GM18505 (cell line): ENCODE measurements around the gene ENTREP1.

Experiments
- ATAC-seq: cut with Tn5 transposase; IDR thresholded peaks from one replicate; pipeline ENCODE4 v1.9.1; 2021; ENCODE audit not compliant: unreplicated experiment
- POLR2A ChIP-seq: IDR thresholded peaks from 4 replicates; pipeline ENCODE4 v1.6.1; 2011; ENCODE audit warnings: borderline replicate concordance; ENCODE audit not compliant: insufficient read depth, insufficient read length; ENCODE audit errors: extremely low read depth

Gene ENTREP1

GRCh38 chr9:69364510-69365150 is 39.6 kb downstream of the ENTREP1 start:
- TF ChIP-seq POLR2A, result no peak
- ATAC-seq, result no peak

DNA sequence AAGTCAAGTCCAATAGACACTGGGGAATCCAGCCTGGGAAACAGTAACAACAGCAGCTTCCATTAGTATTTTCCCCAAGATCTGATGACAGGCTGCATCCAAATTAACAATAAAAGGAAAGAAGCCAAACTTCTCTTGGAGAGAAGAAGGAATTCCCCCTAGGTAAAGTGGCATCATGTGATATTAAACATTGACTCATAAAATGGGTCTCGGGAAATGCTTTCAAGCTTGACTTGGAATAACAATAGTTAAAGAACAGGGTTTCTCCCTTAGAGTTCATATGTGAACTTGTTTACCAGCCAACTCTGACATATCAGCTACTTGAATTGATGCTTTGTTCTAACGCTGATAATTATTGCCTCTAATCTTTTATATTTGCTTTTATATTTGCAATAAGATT is 45.4 kb downstream of the ENTREP1 start:
- ATAC-seq, result no peak
- no peak for TF ChIP-seq POLR2A

GRCh38 chr9:69371001-69371400 is 46.0 kb downstream of the ENTREP1 start:
- TF ChIP-seq POLR2A, result no peak
- ATAC-seq, result no peak

DNA sequence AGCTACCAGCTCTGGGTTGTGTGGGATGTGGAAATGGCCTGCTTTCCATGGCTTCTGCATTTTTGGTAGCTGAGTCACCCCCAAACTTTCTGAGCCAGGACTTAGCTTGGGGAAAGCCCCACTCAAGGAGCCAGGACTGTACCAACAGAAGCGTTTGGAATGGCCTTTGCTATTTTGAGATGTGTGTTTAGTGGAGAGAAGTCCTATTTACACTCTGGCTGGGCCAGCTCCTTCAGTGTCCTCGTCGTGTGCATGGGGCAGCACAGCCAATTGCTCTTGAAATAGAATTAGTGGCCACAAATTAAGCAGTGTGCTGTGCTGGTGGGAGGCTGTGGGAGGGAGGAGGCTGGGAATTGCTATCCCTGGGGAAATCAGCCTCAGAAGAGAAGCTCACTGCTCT is 51.6 kb downstream of the ENTREP1 start:
- no peak for ATAC-seq
- no peak for TF ChIP-seq POLR2A

DNA sequence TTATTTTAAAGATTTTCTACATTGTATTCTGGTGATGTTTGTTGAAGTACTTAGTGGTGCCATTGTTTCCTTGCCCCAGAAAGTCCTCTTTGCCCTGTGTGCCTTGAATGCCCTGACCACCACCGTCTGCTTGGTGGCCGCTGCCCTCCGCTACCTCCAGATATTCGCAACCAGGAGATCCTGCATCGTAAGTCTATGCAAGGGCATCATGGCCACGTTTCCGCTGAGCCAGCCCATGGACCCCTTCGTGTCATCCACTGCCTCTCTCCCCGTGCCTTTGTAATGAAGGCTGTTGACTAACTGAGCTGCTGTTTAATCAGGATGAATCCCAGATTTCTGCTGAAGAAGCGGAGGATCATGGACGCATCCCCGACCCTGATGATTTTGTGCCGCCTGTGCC is 52.3 kb downstream of the ENTREP1 start:
- TF ChIP-seq POLR2A, result no peak
- no peak for ATAC-seq

DNA sequence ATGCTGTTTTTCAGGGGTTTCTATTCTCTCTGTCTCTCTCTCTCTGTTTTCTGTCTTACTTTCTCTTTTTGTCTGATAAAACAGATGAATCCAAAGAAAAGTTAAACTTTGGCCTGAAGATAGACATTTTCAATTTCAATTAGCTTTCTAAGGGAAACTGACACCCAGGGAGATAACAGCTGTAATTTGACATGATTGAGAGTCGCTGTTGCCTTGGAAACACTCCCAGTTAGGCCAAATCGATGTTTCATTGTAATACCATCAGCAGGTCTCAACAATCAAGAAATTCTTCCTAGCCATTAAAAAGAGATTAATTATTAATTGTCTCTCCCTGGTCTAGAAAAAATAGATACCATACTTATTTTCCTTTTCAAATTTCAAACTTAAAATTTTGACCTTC is 53.0 kb downstream of the ENTREP1 start:
- ATAC-seq, result no peak

GRCh38 chr9:69379270-69379982 is 54.4 kb downstream of the ENTREP1 start:
- ATAC-seq, result no peak
- no peak for TF ChIP-seq POLR2A

More for the DNA sequence above, 53.0 kb downstream of the ENTREP1 start:
- TF ChIP-seq POLR2A, result no peak

DNA sequence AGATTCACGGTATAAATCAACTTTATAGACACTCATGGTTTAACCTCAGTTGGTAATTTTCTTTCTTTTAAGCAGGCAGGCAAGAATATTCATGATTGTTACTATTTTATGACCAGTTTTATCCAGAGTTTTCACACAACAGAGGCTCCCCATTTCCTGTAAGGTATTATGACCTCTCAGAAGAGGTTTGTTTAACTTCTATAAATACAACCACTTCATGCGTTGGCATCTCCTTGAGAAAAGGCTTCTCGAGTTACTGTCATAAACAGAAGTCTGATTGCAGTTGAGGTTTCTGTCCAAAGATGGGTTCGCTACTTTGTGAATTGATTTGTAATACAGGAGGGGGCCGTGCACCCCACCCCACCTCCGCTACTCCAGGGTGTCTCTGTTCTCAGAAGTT is 55.3 kb downstream of the ENTREP1 start:
- ATAC-seq, result no peak

DNA sequence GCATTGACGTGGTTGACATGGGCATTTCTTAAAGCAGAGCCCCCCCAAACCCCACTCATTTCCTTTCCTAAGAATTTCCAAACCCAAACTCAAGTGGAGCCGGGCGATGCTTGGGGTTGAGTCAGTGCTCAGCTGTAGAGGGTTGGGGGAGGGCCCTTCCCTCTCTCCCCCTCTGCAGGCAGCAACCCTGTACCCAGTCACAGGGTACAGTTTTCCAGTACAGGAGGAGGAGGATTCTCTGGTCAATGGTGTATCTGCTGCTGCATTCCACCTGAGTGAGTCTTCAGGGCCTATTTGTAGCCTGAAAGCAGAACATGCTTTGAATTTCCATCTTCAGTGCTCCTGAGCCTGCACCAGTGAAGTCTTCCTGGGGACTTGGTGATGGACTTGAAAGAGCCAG is 55.8 kb downstream of the ENTREP1 start:
- no peak for TF ChIP-seq POLR2A
- no peak for ATAC-seq

More for the DNA sequence above, 55.3 kb downstream of the ENTREP1 start:
- no peak for TF ChIP-seq POLR2A

GRCh38 chr9:69382135-69382534 is 57.1 kb downstream of the ENTREP1 start:
- no peak for TF ChIP-seq POLR2A
- ATAC-seq, result no peak

DNA sequence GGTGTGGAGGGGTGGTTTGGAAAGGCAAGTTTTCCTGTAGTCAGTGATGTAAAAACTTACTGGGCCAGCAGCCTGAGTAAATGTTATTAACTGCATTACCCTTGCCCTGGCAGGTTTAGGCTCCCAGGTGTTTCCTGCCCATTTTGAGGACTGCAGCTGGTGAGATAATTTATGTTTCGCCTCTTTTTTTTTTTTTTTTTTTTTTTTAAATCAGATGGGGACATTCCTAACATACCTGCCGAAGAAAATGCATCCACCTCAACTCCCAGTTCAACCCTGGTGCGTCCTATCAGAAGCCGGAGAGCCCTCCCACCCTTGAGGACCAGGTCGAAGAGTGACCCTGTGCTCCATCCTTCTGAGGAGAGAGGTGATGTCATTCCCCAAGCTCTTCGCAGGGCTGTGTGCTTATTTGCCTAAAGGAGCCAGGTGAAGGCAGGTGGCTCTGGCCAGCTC is 60.6 kb downstream of the ENTREP1 start:
- no peak for TF ChIP-seq POLR2A
- no peak for ATAC-seq

DNA sequence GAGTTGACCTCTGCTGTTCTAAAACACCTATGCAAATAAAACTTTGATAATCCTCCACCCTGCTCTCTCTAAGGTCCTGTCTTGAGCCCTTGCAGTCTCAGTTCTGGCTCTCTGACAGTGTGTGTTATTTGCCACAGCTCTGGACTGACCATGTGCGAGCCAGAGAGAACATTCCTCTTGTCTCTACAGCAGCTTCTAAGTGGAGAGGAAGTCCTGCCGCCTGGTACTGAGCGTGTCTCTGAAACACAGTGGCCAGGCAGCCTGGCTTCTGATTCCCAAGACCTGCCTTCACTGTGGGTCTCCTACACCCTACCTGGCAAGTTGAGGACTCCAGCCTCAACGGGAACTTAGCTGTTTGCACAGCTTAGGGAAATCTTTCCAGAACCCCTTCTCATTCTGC is 61.6 kb downstream of the ENTREP1 start:
- no peak for TF ChIP-seq POLR2A
- ATAC-seq, result no peak

GRCh38 chr9:69388596-69388995 is 63.6 kb downstream of the ENTREP1 start:
- ATAC-seq, result no peak
- no peak for TF ChIP-seq POLR2A

- no peak for TF ChIP-seq POLR2A
- no peak for ATAC-seq
Measured at GRCh38 chr9:69389437-69389995, 64.5 kb downstream of the ENTREP1 start.
